MCF 10A (cell line): ENCODE measurements around the gene RPL36. TPM values are rescaled to one million over a fixed set of nuclear protein-coding genes. Genes with fewer than 3 reads are reported as not detected.

Experiments used
- BruUV-seq: library from RNA; stranded (reverse); fragments of 400-500 nt; replicated peaks from 2 replicates; lab custom pipeline; 2021; lab: Mats Ljungman, UMichigan
- CTCF ChIA-PET: fragments of 300-600 bp; sonication (Branson Sonifier 250); formaldehyde crosslinking; extraction: SDS; loops from one replicate; lab custom pipeline; 2021; ENCODE audit warnings: antibody characterized with exemption, inconsistent platforms; lab: Yijun Ruan, JAX
- POLR2A ChIA-PET: fragments of 300-600, 350-650 bp; sonication (Branson Sonifier 250); formaldehyde crosslinking; extraction: SDS; loops from one replicate; lab custom pipeline; 2020; ENCODE audit warnings: antibody characterized with exemption, inconsistent platforms; lab: Yijun Ruan, JAX
- DNase-seq: peaks from one replicate; pipeline ENCODE4 v3.0.0-alpha.2; 2018; ENCODE audit not compliant: unreplicated experiment
- H3K27ac Mint-ChIP-seq: one replicate; pipeline ENCODE4 v1.8.0; 2022; ENCODE audit warnings: mild to moderate bottlenecking, low read depth, mixed read lengths; ENCODE audit not compliant: unreplicated experiment
- H3K27me3 Mint-ChIP-seq: one replicate; pipeline ENCODE4 v1.8.0; 2022; ENCODE audit warnings: mixed read lengths; ENCODE audit not compliant: insufficient read depth, unreplicated experiment
- H3K36me3 Mint-ChIP-seq: one replicate; pipeline ENCODE4 v1.8.0; 2022; ENCODE audit warnings: mild to moderate bottlenecking, moderate library complexity, mixed read lengths; ENCODE audit not compliant: insufficient read depth, unreplicated experiment
- H3K4me1 Mint-ChIP-seq: one replicate; pipeline ENCODE4 v1.8.0; 2022; ENCODE audit warnings: mixed read lengths; ENCODE audit not compliant: insufficient read depth, unreplicated experiment
- H3K4me3 Mint-ChIP-seq: one replicate; pipeline ENCODE4 v1.8.0; 2022; ENCODE audit warnings: mild to moderate bottlenecking, moderate library complexity, mixed read lengths; ENCODE audit not compliant: unreplicated experiment
- H3K9me3 Mint-ChIP-seq: one replicate; pipeline ENCODE4 v1.8.0; 2022; ENCODE audit warnings: mixed read lengths; ENCODE audit not compliant: unreplicated experiment
- intact Hi-C: fragments of 100-400 bp; cut with micrococcal nuclease; formaldehyde crosslinking; loops from 2 replicates; pipeline ENCODE4 v1.14.1; 2022
- total RNA-seq: library from RNA; stranded (reverse); gene quantifications from 2 replicates; pipeline ENCODE4 v1.2.3, GENCODE V29; 2022
- TF ChIP-seq, protein P1 (sequence below): fragments of 200-600 bp; IDR thresholded peaks from one replicate; pipeline ENCODE4 v1.8.0; 2022; ENCODE audit warnings: antibody characterized with exemption, mild to moderate bottlenecking; ENCODE audit not compliant: unreplicated experiment

RPL36 gene
- total RNA-seq, 1 experiment from 2014 or later: 1,569 TPM

DNA sequence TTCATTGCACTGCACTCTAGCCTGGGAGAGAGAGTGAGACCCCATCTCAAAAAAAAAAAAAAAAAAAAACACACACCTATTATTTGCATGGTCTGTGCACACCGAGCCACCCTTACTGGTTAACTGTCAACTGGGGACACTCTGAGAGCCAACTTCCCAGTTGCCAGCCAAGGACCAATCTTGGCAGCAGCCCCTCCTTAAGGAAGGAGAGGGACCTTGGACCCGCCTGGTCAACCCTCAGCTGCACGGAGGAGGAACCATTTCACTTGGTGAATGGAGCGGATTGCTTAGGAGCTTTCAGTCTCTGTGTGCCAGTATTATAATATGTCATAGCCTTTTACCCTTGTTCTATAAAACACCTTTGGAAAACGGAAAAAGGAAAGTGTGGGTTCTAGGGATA lies 34.7 kb upstream of the RPL36 start:
- no peak for DNase-seq
- TF ChIP-seq, protein P1, sequence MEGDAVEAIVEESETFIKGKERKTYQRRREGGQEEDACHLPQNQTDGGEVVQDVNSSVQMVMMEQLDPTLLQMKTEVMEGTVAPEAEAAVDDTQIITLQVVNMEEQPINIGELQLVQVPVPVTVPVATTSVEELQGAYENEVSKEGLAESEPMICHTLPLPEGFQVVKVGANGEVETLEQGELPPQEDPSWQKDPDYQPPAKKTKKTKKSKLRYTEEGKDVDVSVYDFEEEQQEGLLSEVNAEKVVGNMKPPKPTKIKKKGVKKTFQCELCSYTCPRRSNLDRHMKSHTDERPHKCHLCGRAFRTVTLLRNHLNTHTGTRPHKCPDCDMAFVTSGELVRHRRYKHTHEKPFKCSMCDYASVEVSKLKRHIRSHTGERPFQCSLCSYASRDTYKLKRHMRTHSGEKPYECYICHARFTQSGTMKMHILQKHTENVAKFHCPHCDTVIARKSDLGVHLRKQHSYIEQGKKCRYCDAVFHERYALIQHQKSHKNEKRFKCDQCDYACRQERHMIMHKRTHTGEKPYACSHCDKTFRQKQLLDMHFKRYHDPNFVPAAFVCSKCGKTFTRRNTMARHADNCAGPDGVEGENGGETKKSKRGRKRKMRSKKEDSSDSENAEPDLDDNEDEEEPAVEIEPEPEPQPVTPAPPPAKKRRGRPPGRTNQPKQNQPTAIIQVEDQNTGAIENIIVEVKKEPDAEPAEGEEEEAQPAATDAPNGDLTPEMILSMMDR: no peak
- Mint-ChIP-seq H3K4me3 (no peak overlapping the region), H3K27me3 (no peaks in the 10 kb centered on the region), H3K9me3 (no peaks in the 10 kb centered on the region), H3K4me1 (no peaks in the 10 kb centered on the region), H3K27ac (peak overlapping the region; percentile 72), H3K36me3 (peaks cover 100% of the 10 kb centered on the region)
- BruUV-seq: no TSS peak
- ChIA-PET CTCF (interaction anchor here (0.6 kb wide), 2 partner anchors 61 to 1686 kb away, joined by 3 to 4 read pairs; no protein-coding TSS in a partner anchor), POLR2A (interaction anchor here (1.2 to 1.8 kb wide), 3 partner anchors 9 to 34 kb away, joined by 3 to 6 read pairs (median 3); partner anchors contain the start of genes SAFB and SAFB2)
- intact Hi-C loops: no loop called here

DNA sequence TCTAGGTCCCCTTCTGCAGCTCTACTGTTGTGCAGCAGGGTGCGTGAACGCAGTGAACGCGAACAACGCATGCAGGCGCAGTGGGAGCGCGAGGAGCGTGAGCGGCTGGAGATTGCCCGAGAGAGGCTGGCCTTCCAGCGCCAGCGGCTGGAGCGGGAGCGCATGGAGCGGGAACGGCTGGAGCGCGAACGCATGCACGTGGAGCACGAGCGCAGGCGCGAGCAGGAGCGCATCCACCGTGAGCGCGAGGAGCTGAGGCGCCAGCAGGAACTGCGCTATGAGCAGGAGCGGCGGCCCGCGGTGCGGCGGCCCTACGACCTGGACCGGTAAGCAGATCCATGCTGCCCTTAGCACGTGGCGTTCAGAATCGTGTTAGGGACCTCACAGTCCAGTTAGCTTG lies 28.6 kb upstream of the RPL36 start:
- Mint-ChIP-seq H3K9me3 (no peaks in the 10 kb centered on the region), H3K36me3 (peaks cover 98% of the 10 kb centered on the region), H3K27me3 (no peaks in the 10 kb centered on the region), H3K4me3 (no peak overlapping the region), H3K27ac (no peak overlapping the region), H3K4me1 (no peaks in the 10 kb centered on the region)
- intact Hi-C loops: no loop called here
- no TSS peak for BruUV-seq
- DNase-seq: no peak
- TF ChIP-seq, protein P1: no peak
- CTCF ChIA-PET: interaction anchor here (1.5 kb wide), 1 partner anchor 26 kb away, joined by 5 read pairs; no protein-coding TSS in a partner anchor
- POLR2A ChIA-PET: interaction anchor here (0.8 kb wide), 1 partner anchor 25 kb away, joined by 3 read pairs; no protein-coding TSS in a partner anchor

DNA sequence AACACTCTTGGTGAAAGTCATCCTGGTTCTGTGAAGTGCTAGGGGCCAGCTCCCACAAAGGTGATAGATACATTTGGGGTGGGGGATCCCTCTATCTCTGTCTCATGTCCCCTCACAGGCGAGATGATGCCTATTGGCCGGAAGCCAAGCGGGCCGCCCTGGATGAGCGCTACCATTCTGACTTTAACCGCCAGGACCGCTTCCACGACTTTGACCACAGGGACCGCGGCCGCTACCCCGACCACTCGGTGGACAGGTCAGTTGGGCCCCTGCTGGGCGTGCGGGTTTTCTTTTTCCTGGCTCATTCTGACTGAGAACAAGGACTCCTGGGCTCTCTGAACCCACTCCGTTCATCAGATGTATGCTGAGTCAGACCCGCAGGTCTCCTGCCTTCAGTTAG lies 26.2 kb upstream of the RPL36 start:
- POLR2A ChIA-PET: interaction anchor here (1.2 to 2.1 kb wide), 2 partner anchors 9 to 16 kb away, joined by 3 to 6 read pairs; partner anchors contain the start of gene MICOS13
- Mint-ChIP-seq H3K4me3 (no peak overlapping the region), H3K9me3 (no peaks in the 10 kb centered on the region), H3K4me1 (peaks cover 5% of the 10 kb centered on the region), H3K27me3 (no peaks in the 10 kb centered on the region), H3K27ac (no peak overlapping the region), H3K36me3 (peaks cover 98% of the 10 kb centered on the region)
- DNase-seq: no peak
- intact Hi-C loops: no loop called here
- CTCF ChIA-PET: interaction anchor here (0.6 to 0.7 kb wide), 2 partner anchors 45 to 1456 kb away, joined by 3 read pairs; no protein-coding TSS in a partner anchor
- no TSS peak for BruUV-seq
- TF ChIP-seq, protein P1: no peak

DNA sequence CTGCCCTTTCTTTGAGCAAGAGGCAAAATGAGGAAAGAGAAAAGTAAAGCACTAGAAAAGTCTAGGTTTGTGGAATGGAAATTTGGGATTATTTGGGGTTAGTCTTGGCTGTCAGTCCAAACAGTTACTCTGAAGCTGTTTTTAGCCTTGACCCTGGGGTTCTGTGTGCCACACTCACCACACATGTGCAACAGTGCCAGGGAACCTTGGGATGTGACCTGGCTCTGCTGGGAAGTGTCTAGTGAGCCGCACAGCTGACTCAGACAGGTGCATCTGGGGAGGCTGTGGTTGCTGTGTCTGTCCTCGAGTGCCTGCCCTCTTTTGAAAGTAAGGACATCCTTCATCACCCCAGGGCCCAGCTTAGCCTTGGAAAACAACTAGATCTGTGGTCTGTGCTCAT lies 25.6 kb upstream of the RPL36 start:
- no peak for DNase-seq
- H3K27me3 Mint-ChIP-seq: no peaks in the 10 kb centered on the region
- POLR2A ChIA-PET: interaction anchor here (1.2 to 2.1 kb wide), 3 partner anchors 10 to 15 kb away, joined by 3 to 8 read pairs (median 6); partner anchors contain the start of gene MICOS13
- CTCF ChIA-PET: interaction anchor here (0.6 to 0.7 kb wide), 2 partner anchors 45 to 146 kb away, joined by 3 read pairs; no protein-coding TSS in a partner anchor
- no TSS peak for BruUV-seq
- H3K9me3 Mint-ChIP-seq: no peaks in the 10 kb centered on the region
- TF ChIP-seq, protein P1: no peak
- H3K4me1 Mint-ChIP-seq: peaks cover 5% of the 10 kb centered on the region
- no peak overlapping the region for H3K27ac Mint-ChIP-seq
- intact Hi-C loops: no loop called here
- H3K36me3 Mint-ChIP-seq: peaks cover 98% of the 10 kb centered on the region
- no peak overlapping the region for H3K4me3 Mint-ChIP-seq
